HG03565 (cell line): ENCODE results near the gene CFAP73.
"Not testable (repeated sequence)": the region's sequence is repeated elsewhere in the genome, so short reads cannot be mapped to it uniquely, and the experiment has no call there.

ENCODE experiments used
- ATAC-seq: cut with Tn5 transposase; IDR thresholded peaks from one replicate; pipeline ENCODE4 v1.9.1; 2021; ENCODE audit warnings: mild to moderate bottlenecking, moderate library complexity; ENCODE audit not compliant: unreplicated experiment

Gene CFAP73

DNA sequence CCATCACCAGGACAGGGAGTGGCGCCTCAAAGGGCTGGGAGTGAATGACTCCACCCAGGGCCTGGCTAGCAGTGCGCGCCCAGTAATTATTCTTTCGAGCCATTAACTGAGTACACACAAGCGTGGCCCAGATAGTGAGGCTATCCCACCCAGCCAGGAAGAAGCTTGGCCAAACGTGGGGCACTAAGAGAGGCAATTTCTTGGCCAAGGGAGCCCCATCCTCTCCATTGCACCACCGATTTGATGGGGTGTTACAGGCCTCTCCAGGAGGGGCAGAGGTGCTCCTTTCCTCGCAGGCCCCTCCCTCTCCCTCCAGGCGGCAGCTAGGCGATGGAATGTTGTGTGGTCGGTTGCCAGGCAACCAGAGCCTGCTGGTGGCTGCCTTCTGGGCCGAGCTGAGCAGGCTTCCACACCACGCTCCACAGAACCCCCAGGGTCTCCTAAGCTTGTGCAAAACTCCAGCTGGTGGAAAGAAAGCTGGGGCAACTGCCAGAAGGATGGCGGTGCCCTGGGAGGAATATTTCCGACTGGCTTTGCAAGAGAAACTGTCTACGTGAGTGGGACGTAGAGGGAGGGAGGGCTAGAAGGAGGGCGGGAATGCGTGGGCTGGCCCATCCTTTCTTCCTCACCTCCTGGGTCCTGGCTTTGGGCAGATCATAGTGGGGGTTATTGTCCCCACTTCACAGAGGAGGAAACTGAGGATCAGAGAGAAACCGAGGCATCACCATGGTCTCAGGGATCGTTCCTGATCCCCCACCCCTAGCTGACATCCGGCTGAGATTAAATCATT is at the start of gene CFAP73:
Gene CFAP73 (plus strand): TSS at position 364 of the 790 bp plus-strand sequence. CDS start 134 bp downstream, at position 498.
- ATAC-seq, result no peak

- no peak for ATAC-seq
These were observed 49.8 kb upstream of the CFAP73 start for GRCh38 chr12:113099764-113100163.

GRCh38 chr12:113101751-113102150 is 47.8 kb upstream of the CFAP73 start:
- ATAC-seq, result no peak

DNA sequence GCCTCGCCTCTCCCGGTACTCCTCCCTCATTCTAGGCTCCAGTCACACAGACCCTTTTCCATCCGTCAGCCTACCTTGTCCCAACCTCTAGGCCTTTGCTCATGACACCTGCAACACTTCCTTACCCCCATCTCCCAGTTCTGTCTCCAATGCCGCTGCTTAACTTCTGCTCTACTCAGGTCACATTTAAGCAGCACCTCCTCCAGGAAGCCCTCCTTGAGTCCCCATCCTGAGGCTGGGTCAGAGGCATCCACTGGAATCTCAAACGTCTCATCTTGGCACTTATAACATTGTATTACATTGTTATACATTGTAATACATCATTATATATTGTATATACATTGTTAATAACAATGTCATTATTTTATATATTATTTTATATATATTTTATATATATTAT is 46.7 kb upstream of the CFAP73 start:
- ATAC-seq, result no peak

- ATAC-seq, result no peak
These were observed 45.6 kb upstream of the CFAP73 start for GRCh38 chr12:113103756-113104450.

DNA sequence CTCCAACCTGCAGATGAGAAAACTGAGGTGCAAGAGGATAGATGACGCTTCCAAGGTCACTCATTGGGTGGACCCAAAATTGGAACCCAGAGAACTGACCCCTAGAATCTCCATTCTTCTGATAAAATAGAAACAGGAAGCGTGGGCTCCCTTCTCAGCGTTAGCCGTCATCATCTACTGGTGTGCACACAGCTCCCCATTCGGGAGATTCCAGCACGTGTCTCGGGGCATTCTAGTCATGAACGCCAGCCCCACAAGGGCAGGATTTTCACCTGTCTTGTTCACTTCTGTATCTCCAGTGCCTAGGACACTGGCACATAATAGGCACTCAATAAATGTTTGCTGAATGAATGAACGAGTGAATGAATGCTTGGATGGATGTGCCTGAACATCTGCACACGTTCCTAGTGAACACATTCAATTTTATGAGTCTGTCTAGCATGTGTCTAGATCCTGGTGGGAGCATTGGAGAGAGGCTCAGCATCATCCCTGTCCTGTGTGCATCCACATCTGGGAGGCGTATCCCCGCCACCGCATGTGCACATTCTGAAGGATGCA is 44.5 kb upstream of the CFAP73 start:
- ATAC-seq, result no peak

- no peak for ATAC-seq
These were observed 43.8 kb upstream of the CFAP73 start for GRCh38 chr12:113105606-113106271.

GRCh38 chr12:113106361-113106760 is 43.2 kb upstream of the CFAP73 start:
- ATAC-seq, result no peak

DNA sequence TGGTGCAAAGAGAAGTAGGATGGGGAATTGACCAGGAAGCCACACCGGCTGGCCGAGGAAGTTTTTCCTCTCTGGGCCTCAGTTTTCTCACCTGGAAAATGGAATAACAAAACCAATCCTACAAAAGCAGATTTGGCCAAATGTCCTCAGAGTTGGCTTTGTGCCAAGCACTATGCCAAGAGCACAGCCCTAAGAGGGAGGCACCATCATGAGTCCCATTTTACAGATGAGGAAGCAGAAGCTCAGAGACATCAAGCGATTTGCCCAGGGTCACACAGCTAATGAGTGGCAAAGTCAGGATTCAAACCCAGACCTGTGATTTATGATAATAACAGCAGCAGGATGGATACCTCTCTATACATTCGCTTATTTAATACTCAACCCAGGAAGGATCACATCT is 41.2 kb upstream of the CFAP73 start:
- no peak for ATAC-seq

DNA sequence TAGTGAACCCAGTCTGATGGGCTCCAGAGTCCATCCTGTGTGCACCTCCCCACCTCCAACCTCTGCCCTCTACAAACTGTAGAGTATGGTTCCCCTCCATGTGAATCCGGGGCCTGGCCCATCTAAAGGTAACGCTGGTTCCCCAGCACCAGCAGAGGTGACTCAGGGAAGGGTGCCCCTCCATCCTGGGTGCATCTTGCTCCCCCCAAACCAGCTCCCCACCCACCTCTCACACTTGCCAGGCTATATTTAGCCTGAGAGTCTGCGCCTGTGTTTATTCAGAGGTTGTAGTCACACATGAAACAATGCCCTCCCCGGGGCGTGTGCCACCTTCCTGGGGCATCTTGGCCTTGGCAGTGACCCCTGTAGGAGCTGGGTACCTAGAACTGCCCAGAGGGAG is 40.2 kb upstream of the CFAP73 start:
- ATAC-seq, result no peak

DNA sequence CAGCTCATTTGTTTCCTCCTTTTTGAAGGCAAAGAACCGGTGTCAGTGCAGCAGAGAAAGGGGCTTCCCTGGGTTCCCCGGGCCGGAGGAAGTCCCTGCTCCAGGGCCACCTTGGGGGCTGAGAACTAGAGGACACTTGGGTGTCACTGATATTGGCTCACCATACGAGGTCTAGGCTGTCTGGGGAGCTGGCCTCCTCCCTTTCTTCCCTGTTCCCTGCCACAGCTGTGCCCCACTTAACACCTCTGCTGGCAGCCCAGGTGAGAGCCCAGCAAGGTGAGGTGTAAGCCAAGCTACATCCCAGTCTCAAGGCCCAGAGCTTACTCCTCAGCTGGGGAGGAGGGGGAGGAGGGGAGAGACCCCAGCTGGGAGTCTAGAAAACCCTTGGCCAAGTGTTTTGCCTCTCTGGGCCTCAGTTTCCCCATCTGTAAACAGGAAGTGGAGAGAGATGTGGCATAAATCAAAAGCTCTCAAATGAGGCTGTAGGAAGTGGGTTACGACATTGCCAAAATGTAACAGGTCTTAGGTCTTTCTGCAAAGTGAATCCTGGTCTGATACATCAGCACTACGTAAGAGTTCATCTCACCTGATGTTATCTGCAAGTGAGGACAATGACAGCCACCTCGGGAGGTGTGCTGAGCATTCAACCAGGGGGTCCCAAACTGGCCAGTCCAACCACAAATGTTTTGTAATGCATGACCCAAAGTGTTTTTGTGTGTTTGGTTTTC is 39.5 kb upstream of the CFAP73 start:
- ATAC-seq, result no peak

GRCh38 chr12:113111247-113111646 is 38.3 kb upstream of the CFAP73 start:
- ATAC-seq, result no peak

DNA sequence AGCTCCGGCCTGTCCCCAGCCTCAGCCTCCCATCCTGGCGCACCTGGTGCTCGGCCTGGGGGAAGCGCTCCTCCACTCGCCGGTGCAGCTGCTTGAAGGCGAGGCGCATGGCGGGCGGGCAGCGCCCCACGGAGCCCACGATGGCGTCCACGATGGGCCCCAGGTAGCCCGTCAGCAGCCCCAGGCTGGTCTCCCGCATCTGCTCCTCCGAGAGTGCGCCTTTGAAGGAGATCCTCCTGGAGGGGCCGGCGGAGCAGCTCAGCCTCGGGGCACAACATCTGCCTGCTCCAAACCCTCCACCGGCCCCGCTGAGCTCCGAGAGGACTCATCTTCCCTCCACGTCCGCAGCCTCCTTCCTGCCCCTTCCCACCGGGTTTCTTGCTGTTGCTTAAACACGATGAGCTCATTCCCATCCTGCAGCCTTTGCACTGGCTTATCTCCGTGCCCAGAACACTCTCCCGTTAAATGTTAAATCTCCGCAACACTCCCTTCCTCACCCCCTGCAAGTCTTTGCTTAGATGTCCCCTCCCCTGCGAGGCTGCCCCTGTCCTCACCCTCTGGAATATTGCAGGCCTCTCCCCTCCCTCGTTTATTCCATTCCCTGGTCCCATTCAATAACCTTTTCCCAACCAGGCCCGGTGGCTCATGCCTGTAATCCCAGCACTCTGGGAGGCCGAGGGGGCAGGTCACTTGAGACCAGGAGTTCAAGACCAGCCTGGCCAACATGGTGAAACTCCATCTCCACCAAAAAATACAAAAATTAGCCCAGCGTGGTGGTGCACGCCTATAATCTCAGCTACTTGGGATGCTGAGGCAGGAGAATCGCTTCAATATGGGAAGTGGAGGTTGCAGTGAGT is 37.3 kb upstream of the CFAP73 start:
- ATAC-seq, result no peak

GRCh38 chr12:113113397-113113796 is 36.1 kb upstream of the CFAP73 start:
- ATAC-seq, result no peak

GRCh38 chr12:113114447-113115178 is 34.9 kb upstream of the CFAP73 start:
- ATAC-seq, result no peak

- no peak for ATAC-seq
These were observed 33.9 kb upstream of the CFAP73 start for GRCh38 chr12:113115455-113116126.

GRCh38 chr12:113116875-113117274 is 32.6 kb upstream of the CFAP73 start:
- ATAC-seq, result no peak

DNA sequence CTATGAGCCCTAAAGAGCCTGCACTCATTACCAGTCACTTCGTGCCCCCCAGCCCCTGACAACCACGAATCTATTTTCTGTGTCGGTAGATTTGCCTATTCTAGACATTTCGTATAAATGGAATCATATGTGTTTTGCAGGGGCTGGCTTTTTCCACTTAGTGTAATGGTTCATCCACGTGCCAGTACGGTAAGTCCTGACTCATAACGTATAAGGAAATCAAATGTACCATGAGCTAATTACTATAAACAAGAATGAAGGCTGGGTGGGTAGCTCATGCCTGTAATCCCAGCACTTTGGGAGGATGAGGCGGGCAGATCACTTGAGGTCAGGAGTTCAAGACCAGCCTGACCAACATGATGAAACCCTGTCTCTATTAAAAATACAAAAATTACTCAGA is 31.8 kb upstream of the CFAP73 start:
- not testable (repeated sequence) for ATAC-seq

DNA sequence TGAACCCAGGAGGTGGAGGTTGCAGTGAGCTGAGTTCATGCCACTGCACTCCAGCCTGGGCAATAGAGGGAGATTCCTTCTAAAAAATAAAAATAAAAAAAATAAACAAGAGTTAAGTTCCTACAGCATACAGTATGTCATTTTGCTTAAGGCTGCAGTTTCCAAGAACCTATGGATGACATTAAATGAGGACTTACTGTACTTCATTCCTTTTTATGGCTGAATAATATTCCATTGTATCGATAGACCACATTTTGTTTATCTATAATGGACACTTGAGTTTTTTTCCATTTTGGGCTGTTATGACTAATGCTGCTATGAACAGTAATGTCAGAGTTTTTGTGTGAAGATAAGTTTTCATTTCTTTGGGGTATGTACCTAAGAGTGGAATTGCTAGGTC is 31.4 kb upstream of the CFAP73 start:
- no peak for ATAC-seq
